Activated gamma-delta T cell (primary cell): ENCODE measurements around the gene XPO6.

ENCODE experiments used
- DNase-seq: peaks from one replicate; lab custom pipeline; 2025; lab: John Stamatoyannopoulos, UW

XPO6 gene

DNA sequence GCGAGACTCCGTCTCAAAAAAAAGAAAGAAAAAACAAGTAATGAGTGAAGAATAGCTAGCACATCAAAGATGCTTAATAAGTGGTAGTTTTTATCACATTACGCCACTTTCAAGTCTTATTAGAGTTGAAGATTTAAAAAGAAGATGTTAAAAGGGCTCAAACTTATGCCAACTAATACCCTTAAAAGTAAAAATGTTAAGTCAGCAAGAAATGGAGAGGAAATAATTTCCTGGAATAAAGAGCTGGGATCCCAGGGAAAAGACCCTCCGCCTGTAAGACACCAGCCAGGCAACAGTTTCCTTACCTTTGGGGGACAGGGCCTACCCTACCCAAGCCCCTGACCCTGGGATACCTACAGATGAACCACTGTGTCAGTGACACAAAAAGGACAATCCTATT lies 3.6 kb downstream of the XPO6 start:
- DNase-seq: no peak

GRCh38 chr16:28207399-28207798 lies 4.4 kb downstream of the XPO6 start:
- no peak for DNase-seq

GRCh38 chr16:28205974-28206373 lies 5.8 kb downstream of the XPO6 start:
- no peak for DNase-seq

- no peak for DNase-seq
These were observed 6.5 kb downstream of the XPO6 start for GRCh38 chr16:28205117-28205899.

DNA sequence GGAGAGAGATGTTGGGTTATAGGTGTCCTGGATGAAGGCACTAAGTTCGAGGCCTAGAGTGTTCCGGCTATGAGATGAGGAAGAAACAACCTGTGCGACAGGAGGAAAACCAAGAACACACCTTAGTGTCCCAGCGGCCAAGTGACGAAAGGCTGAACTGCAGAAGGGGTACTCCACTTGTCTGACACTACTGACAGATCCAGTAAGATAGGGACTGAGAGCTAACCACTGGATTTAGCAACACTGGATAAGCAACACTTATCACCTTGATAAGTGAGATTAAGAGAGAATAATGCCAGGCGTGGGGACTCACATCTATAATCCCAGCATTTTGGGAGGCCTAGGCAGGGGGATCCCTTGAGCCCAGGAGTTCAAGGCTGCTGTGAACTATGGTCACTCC lies 7.1 kb downstream of the XPO6 start:
- no peak for DNase-seq

GRCh38 chr16:28204204-28204603 lies 7.6 kb downstream of the XPO6 start:
- DNase-seq: no peak

DNA sequence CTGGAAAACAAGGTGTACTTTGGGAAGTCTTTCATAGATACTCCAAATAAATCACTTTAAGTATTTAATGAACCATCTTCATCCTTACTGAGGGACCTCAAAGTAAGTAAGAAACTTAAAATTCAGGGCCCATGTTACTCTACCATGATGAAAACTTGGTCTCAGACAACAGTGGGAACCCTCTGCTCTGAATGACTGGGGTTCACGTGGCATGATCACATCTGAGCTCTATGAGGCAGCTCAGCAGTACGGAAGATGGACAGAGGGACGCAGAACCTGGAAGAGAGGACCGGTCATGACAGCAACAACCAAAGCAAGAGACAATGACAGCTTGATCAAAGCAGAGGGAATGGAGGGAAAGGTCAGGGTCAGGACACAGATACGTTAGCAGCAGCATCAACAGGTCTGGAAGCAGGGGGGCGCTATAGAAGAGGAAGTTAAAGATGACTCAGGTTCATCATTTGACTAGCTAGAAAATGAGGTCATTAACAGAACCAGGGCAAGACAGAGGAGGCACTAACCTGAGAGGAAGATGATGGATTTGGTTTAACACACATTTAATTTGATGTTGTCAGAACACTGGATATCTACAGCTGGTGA lies 9.5 kb downstream of the XPO6 start:
- no peak for DNase-seq

DNA sequence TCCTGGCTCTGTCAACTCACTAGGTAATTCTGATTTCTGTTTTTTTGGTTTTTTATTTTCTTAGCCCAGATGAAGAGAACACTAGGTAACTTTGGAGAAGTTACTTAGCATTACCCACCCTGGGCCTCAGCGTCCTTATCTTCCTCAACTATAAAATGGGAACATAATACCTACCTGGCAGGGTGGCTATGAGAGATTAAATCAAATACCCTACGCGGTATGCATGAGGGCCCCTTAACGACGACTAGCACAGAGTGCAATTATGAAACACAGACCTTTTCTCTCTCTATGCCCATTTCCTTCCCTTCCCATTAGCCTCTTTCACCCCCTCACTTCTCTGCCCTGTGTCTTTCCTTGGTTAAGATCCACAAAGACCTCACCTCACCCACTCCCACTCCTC lies 11.1 kb downstream of the XPO6 start:
- DNase-seq: no peak

DNA sequence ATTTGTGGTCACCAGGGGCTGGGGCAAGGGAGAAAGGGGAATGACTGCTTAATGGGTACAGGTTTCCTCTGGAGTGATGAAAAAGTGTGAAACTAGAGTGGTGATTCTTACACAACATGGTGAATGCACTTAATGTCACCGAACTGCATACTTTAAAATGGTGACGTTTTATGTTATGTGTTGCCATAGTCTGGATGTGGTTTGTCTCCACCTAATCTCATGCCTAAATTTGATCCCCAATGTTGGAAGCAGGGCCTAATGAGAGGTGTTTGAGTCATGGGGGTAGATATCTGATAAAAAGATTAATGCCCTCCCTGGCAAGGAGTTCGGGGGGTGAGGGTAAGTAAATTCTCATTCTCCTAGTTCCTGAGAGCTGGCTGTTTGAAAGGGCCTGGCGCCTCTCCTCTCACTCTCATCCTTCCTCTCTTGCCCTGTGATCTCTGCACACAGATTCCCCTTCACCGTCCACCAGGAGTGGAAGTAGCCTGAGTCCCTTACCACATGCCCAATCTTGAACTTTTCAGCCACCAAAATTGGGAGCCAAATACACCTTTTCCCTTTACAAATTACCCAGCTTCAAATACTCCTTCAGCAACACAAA lies 15.3 kb downstream of the XPO6 start:
- no peak for DNase-seq

GRCh38 chr16:28195859-28196258 lies 15.9 kb downstream of the XPO6 start:
- DNase-seq: no peak

GRCh38 chr16:28193530-28194423 lies 18.0 kb downstream of the XPO6 start:
- no peak for DNase-seq

- no peak for DNase-seq
These were observed 18.8 kb downstream of the XPO6 start for GRCh38 chr16:28192806-28193529.

DNA sequence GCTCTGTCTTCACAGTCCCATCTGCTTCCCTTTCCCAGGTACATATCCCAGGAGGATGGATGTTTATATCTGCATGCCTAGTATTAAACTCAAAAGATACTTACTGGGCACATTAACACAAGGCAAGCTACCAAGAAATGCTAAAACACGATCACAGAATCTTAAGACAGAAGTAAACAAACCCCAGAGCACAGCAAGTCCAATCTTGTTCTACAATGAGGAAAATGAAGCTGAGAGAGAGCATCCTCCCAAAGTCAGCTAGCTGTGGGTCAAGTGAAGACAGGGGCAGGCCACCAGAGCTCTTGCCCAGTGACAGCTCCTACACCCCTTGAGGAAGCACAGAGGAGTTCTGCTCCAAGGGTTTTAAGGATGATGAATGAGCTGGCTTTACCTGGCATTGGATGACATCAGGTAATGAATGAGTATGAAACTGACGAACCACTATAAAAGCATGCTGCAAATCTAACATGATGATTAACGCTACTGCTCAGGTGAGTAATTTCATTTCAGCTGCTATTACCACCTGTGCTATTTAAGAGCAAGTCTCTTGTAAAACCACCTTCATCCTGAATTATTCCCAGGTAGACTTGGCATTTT lies 20.3 kb downstream of the XPO6 start:
- no peak for DNase-seq

GRCh38 chr16:28189245-28189644 lies 22.5 kb downstream of the XPO6 start:
- no peak for DNase-seq

- DNase-seq: no peak
These were observed 23.5 kb downstream of the XPO6 start for GRCh38 chr16:28188085-28188916.

- no peak for DNase-seq
These were observed 24.2 kb downstream of the XPO6 start for GRCh38 chr16:28187595-28188004.

DNA sequence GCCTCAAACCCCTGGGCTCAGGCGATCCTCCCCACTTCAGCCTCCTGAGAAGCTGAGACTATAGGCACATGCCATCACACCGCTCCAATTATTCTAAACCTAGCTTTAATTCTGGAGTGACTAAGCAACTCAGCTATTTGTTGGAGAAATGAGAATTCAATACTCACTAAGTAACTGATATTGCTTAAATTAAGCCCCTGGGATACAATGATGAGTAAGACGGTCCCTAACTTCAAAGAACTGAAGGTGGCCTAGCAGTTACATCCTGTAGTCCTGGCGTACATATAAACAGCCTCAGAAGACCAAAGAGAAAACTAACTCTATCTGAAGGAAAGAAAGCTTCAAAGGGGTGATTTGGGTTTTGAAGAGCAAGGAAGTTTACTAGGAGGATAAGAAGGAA lies 25.0 kb downstream of the XPO6 start:
- DNase-seq: no peak

GRCh38 chr16:28185696-28186095 lies 26.1 kb downstream of the XPO6 start:
- no peak for DNase-seq

GRCh38 chr16:28184625-28185024 lies 27.1 kb downstream of the XPO6 start:
- DNase-seq: no peak

DNA sequence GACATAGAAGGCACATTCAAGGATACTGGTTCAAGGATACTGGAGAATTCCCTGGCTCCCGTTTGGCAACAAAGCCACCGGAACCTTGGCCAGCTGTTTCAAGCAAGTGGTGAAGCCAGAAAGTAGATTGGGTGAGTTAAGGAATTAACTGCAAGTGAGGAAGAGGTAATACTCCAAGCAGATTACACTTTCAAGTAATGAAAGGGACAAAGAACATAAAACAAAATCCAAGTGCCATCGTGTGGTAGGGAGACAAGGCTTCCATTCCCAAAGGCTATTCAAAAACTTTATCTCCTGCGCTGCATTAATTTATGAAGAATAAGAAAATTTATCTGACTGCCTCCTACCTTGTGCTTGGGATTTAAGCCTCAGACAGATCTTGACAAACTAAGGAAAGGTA lies 27.8 kb downstream of the XPO6 start:
- no peak for DNase-seq
